Osteocyte (in vitro differentiated cells): ENCODE results near the gene PSMA6. TPM values are rescaled to one million over a fixed set of nuclear protein-coding genes. Genes with fewer than 3 reads are reported as not detected.

Experiments
- DNase-seq: peaks from one replicate; pipeline ENCODE4 v3.0.0; 2021; ENCODE audit warnings: mixed read lengths; ENCODE audit not compliant: unreplicated experiment; ENCODE audit errors: extremely low spot score
- H3K27ac Mint-ChIP-seq: one replicate; pipeline ENCODE4 v1.8.0; 2021; ENCODE audit warnings: mild to moderate bottlenecking, mixed read lengths; ENCODE audit not compliant: unreplicated experiment
- H3K27me3 Mint-ChIP-seq: one replicate; pipeline ENCODE4 v1.8.0; 2021; ENCODE audit warnings: mixed read lengths; ENCODE audit not compliant: unreplicated experiment
- H3K36me3 Mint-ChIP-seq: one replicate; pipeline ENCODE4 v1.8.0; 2021; ENCODE audit warnings: mixed read lengths; ENCODE audit not compliant: unreplicated experiment
- H3K4me1 Mint-ChIP-seq: one replicate; pipeline ENCODE4 v1.8.0; 2021; ENCODE audit warnings: mixed read lengths; ENCODE audit not compliant: unreplicated experiment
- H3K4me3 Mint-ChIP-seq: one replicate; pipeline ENCODE4 v1.8.0; 2021; ENCODE audit warnings: mild to moderate bottlenecking, moderate library complexity, mixed read lengths; ENCODE audit not compliant: unreplicated experiment
- H3K9me3 Mint-ChIP-seq: one replicate; pipeline ENCODE4 v1.8.0; 2021; ENCODE audit warnings: mixed read lengths; ENCODE audit not compliant: unreplicated experiment
- CTCF ChIP-seq: fragments of 200-600 bp; sonication (generic); IDR thresholded peaks from 2 replicates; pipeline ENCODE4 v1.5.0; 2021; ENCODE audit warnings: antibody characterized with exemption, mild to moderate bottlenecking, moderate library complexity
- total RNA-seq: library from RNA; stranded (reverse); gene quantifications from 2 replicates; pipeline ENCODE4 v1.2.1, GENCODE V29; 2021

The PSMA6 gene
- total RNA-seq, 1 donor from 2014 or later: 146 TPM

DNA sequence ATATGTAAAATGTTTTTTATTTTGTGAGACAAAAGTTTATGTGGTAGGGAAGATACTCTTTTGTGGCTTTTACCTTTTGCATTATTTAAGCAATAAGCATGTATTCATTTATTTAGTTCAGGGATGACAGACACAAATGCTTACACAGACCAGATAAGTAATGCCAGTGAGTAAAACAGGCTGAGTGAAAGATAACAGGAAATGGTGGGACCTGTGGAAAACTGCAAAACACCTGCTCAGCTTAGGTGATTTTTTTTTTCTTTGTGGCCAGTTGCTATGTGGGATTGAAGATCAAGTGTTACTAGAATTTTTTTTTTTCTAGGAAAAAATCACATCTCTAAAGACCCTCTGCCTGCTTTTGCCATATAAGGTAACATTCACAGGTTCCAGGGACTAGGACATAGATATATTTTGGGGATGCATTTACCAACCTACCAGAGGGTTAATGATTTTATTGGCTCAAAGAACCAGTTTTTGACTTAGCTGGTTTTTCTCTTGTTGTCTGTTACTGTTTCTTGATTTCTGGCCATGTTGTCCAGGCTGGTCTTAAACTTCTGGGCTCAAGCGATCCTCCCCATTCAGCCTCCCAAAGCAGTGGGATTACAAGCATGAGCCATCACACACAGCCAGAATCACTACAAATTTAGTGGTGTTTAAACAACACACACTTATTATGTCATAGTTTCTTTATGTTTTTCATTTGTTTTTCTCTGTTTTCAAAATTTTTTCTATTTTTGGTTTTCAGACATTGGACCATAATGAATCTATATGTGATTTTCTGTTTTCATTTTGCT lies 9.8 kb downstream of the PSMA6 start:
- H3K4me1 Mint-ChIP-seq: peaks cover 7% of the 10 kb centered on the region

GRCh38 chr14:35303149-35303935 lies 11.2 kb downstream of the PSMA6 start:
- Mint-ChIP-seq H3K4me3 (no peak overlapping the region), H3K27ac (peak overlapping the region; percentile 23), H3K9me3 (peaks cover 4% of the 10 kb centered on the region), H3K36me3 (peaks cover 10% of the 10 kb centered on the region), H3K4me1 (peaks cover 7% of the 10 kb centered on the region), H3K27me3 (no peaks in the 10 kb centered on the region)
- TF ChIP-seq CTCF: no peak
- no peak for DNase-seq

More for the DNA sequence above, 9.8 kb downstream of the PSMA6 start:
- Mint-ChIP-seq H3K27ac (no peak overlapping the region), H3K9me3 (peaks cover 4% of the 10 kb centered on the region), H3K27me3 (no peaks in the 10 kb centered on the region), H3K36me3 (peaks cover 13% of the 10 kb centered on the region), H3K4me3 (no peak overlapping the region)
- TF ChIP-seq CTCF: no peak
- DNase-seq: no peak

DNA sequence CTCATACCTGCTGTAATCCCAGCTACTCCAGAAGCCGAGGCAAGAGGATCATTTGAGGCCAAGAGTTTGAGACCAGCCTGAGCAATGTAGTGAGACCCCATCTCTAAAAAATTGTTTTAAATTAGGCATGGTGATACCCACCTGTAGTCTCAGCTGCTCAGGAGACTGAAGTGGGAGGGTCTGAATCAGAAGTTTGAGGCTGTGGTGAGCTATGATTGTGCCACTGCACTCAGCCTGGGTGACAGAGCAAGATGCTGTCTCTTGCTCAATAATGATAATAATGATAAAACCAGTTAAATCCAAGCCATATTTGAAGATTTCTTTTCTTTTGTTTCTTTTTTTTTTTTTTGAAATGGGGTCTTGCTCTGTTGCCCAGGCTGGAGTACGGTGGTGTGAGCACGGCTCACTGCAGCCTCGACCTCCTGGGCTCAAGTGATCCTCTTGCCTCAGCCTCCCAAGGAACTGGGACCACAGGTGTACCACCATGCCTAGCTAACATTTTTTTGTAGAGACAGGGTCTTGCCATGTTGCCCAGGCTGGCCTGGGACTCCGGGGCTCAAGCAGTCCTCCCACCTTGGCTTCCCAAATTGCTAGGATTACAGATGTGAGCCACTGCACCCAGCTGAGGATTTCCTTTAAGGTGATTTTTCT lies 12.8 kb downstream of the PSMA6 start:
- H3K4me1 Mint-ChIP-seq: peaks cover 5% of the 10 kb centered on the region
- peaks cover 4% of the 10 kb centered on the region for H3K9me3 Mint-ChIP-seq
- H3K36me3 Mint-ChIP-seq: peaks cover 17% of the 10 kb centered on the region
- no peak for DNase-seq
- no peak overlapping the region for H3K27ac Mint-ChIP-seq
- TF ChIP-seq CTCF: no peak
- H3K27me3 Mint-ChIP-seq: no peaks in the 10 kb centered on the region
- H3K4me3 Mint-ChIP-seq: no peak overlapping the region

GRCh38 chr14:35305633-35306032 lies 13.5 kb downstream of the PSMA6 start:
- peaks cover 21% of the 10 kb centered on the region for H3K36me3 Mint-ChIP-seq
- DNase-seq: no peak
- no peak for TF ChIP-seq CTCF
- peaks cover 4% of the 10 kb centered on the region for H3K9me3 Mint-ChIP-seq
- peaks cover 4% of the 10 kb centered on the region for H3K4me1 Mint-ChIP-seq
- H3K27me3 Mint-ChIP-seq: no peaks in the 10 kb centered on the region
- H3K27ac Mint-ChIP-seq: no peak overlapping the region
- no peak overlapping the region for H3K4me3 Mint-ChIP-seq

DNA sequence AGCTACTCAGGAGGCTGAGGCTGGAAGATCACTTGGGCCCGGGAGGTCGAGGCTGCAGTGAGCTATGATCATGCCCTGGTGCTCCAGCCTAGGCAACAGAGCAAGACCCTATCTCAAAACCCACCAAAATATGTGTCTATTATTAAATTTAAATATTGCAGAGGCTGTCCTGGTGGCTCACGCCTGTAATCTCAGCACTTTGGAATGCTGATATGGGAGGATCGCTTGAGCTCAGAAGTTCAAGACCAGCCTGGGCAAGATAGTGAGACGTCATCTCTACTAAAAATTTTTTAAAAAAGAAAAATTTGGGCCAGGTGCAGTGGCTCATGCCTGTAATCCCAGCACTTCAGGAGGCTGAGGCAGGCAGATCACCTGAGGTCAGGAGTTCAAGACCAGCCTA lies 13.9 kb downstream of the PSMA6 start:
- H3K36me3 Mint-ChIP-seq: peaks cover 26% of the 10 kb centered on the region

More for the DNA sequence above, 13.9 kb downstream of the PSMA6 start:
- Mint-ChIP-seq H3K27me3 (no peaks in the 10 kb centered on the region), H3K4me1 (peaks cover 3% of the 10 kb centered on the region), H3K9me3 (peaks cover 4% of the 10 kb centered on the region), H3K4me3 (no peak overlapping the region), H3K27ac (no peak overlapping the region)
- DNase-seq: no peak
- no peak for TF ChIP-seq CTCF
